ENCODE data around the gene HDGFL3.

DNA sequence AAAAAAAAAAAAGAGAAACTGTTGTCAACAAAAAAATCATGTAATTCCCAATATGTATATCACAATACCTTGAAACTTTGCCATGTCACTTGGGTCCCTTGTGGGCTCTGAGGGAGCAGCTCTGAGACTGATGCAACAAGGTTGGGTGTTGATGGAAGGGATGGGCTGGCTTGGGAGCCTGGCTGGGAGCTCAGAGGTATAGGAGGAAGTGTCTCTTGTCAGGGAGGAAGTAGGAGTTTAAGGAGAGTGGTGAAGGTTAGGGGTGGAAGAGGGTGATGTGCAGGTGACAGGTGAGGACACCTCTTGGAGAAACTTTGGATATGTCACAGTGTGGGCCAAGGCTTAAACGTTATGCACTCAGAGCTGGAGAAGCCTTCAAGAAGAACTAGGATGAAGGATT lies 102.2 kb downstream of the HDGFL3 start:
- TF ChIP-seq EZH2 (IDR thresholded peaks at IDR 0.05): no peak
- TF ChIP-seq POLR2AphosphoS5 (IDR thresholded peaks at IDR 0.05; ENCODE audit: borderline replicate concordance, low read depth, low read length): no peak
- TF ChIP-seq FOXP2 (optimal IDR thresholded peaks at IDR 0.05; ENCODE audit: control extremely low read depth, extremely low read length, insufficient read depth): no peak
